Trophoblast cell (in vitro differentiated cells and primary cell): ENCODE measurements around the gene RASEF.
A peak's percentile ranks its signal among the peaks of the same experiment; 100 is the strongest.

ENCODE experiments used
- DNase-seq, 2 donors: peaks; one replicate each; pipeline ENCODE4 v3.0.0-alpha.2; 2016
- H2AFZ ChIP-seq: 2 replicates; pipeline ENCODE4 v1.6.1; 2013; ENCODE audit warnings: low read length, moderate library complexity, mild to moderate bottlenecking; ENCODE audit not compliant: insufficient read depth, poor library complexity
- H2AK5ac ChIP-seq: 2 replicates; pipeline ENCODE4 v1.6.1; 2013; ENCODE audit warnings: mild to moderate bottlenecking, low read length
- H2BK120ac ChIP-seq: 2 replicates; pipeline ENCODE4 v1.6.1; 2013; ENCODE audit warnings: low read length, mild to moderate bottlenecking, moderate library complexity; ENCODE audit not compliant: insufficient read depth, poor library complexity
- H2BK12ac ChIP-seq: 2 replicates; pipeline ENCODE4 v1.6.1; 2013; ENCODE audit warnings: mild to moderate bottlenecking, low read length, moderate library complexity
- H2BK5ac ChIP-seq: 2 replicates; pipeline ENCODE4 v1.6.1; 2013; ENCODE audit warnings: low read length, low read depth, moderate library complexity, mild to moderate bottlenecking; ENCODE audit not compliant: poor library complexity
- H3K14ac ChIP-seq: 2 replicates; pipeline ENCODE4 v1.6.1; 2013; ENCODE audit warnings: mild to moderate bottlenecking, low read length
- H3K18ac ChIP-seq: 2 replicates; pipeline ENCODE4 v1.6.1; 2013; ENCODE audit warnings: mild to moderate bottlenecking, low read length
- H3K23ac ChIP-seq: 2 replicates; pipeline ENCODE4 v1.6.1; 2013; ENCODE audit warnings: low read length
- H3K27ac ChIP-seq: 2 replicates; pipeline ENCODE4 v1.5.1; 2013; ENCODE audit warnings: low read depth, mild to moderate bottlenecking, inconsistent platforms, low read length, moderate library complexity
- H3K27me3 ChIP-seq: 2 replicates; pipeline ENCODE4 v1.6.1; 2013; ENCODE audit warnings: inconsistent platforms, mild to moderate bottlenecking, low read length, moderate library complexity; ENCODE audit not compliant: insufficient read depth
- H3K36me3 ChIP-seq, 2 experiments: 1 replicate in 1 of 2; 2 replicates in 1 of 2; pipeline ENCODE4 v1.6.1; 2013; ENCODE audit warnings: low read length in 2 of 2, mild to moderate bottlenecking in 2 of 2, moderate library complexity in 1 of 2; ENCODE audit not compliant: insufficient read depth in 2 of 2, control insufficient read depth in 1 of 2
- H3K4ac ChIP-seq: 2 replicates; pipeline ENCODE4 v1.6.1; 2013; ENCODE audit warnings: low read depth, mild to moderate bottlenecking, low read length, moderate library complexity
- H3K4me1 ChIP-seq, 2 experiments: 1 replicate in 1 of 2; 2 replicates in 1 of 2; pipeline ENCODE4 v1.6.1; 2013; ENCODE audit warnings: low read length in 2 of 2, mild to moderate bottlenecking in 2 of 2, moderate library complexity in 1 of 2; ENCODE audit not compliant: insufficient read depth in 2 of 2, control insufficient read depth in 1 of 2
- H3K4me2 ChIP-seq: 2 replicates; pipeline ENCODE4 v1.6.1; 2013; ENCODE audit warnings: inconsistent platforms, mild to moderate bottlenecking, low read length, moderate library complexity
- H3K4me3 ChIP-seq: 2 replicates; pipeline ENCODE4 v1.5.1; 2013; ENCODE audit warnings: mild to moderate bottlenecking, low read depth, low read length, inconsistent platforms
- H3K79me1 ChIP-seq: one replicate; pipeline ENCODE4 v1.6.1; 2013; ENCODE audit warnings: low read length
- H3K79me2 ChIP-seq: 2 replicates; pipeline ENCODE4 v1.6.1; 2013; ENCODE audit warnings: low read length, mild to moderate bottlenecking; ENCODE audit not compliant: control insufficient read depth, insufficient read depth, poor library complexity
- H3K9ac ChIP-seq: 2 replicates; pipeline ENCODE4 v1.6.1; 2013; ENCODE audit warnings: mild to moderate bottlenecking, low read length
- H3K9me3 ChIP-seq: 2 replicates; pipeline ENCODE4 v1.6.1; 2013; ENCODE audit warnings: low read depth, mild to moderate bottlenecking, control low read depth, inconsistent platforms, low read length; ENCODE audit not compliant: insufficient read depth
- H4K12ac ChIP-seq: 2 replicates; pipeline ENCODE4 v1.6.1; 2013; ENCODE audit warnings: low read depth, mild to moderate bottlenecking, low read length, moderate library complexity
- H4K8ac ChIP-seq: 2 replicates; pipeline ENCODE4 v1.6.1; 2013; ENCODE audit warnings: low read depth, mild to moderate bottlenecking, low read length, moderate library complexity
- H4K91ac ChIP-seq: one replicate; pipeline ENCODE4 v1.6.1; 2013; ENCODE audit warnings: low read depth, mild to moderate bottlenecking, low read length, moderate library complexity
- WGBS: extraction: QIAGEN DNeasy Blood & Tissue Kit; methylation state at CpG from one replicate; pipeline ENCODE4 v1.1.7; 2013; ENCODE audit warnings: missing lambda C conversion rate; ENCODE audit not compliant: insufficient read length, insufficient coverage; ENCODE audit errors: extremely low coverage; 5-methylcytosine and 5-hydroxymethylcytosine counted together

Gene RASEF

DNA sequence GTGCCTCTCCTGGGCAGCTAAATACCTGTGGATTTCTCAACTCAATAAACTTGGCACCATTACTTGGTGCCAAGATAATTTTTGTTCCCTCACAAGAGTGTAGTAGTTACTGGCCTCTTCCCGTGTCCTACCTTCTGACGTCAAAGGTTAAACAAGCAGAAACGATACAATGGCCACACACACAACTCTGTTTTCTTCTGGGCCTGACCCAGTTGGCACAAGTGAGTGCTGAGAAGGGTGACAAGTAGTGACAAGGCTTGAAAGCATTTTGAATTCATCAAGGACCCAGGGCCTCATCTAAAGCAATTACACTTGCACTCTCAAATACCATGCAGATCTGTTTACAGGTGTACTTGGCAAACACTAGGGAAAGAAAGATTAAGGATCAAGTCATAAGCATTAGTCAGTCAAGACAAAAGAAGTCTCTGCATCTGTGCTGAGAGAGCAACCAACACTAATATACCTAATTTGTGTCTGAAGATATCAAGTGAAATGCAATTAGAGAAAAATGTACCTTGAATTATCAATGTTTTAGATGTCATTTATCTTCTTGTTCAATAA is 30.8 kb downstream of the RASEF start:
- no peak overlapping the region for H4K8ac ChIP-seq
- H3K4me3 ChIP-seq, result no peak overlapping the region
- H3K27ac ChIP-seq, result no peak overlapping the region
- no peaks in the 10 kb centered on the region for H3K79me2 ChIP-seq
- WGBS, result no CpG with 5 or more reads among the region's 3 CpGs
- no peak overlapping the region for H3K4ac ChIP-seq
- no peaks in the 10 kb centered on the region for H3K36me3 ChIP-seq
- H3K9me3 ChIP-seq, result no peaks in the 10 kb centered on the region
- no peak overlapping the region for H3K4me2 ChIP-seq
- no peak overlapping the region for H4K91ac ChIP-seq
- H4K12ac ChIP-seq, result no peak overlapping the region
- no peaks in the 10 kb centered on the region for H3K27me3 ChIP-seq
- H3K9ac ChIP-seq, result no peak overlapping the region
- no peak overlapping the region for H2BK12ac ChIP-seq
- H2BK120ac ChIP-seq, result no peak overlapping the region
- H2BK5ac ChIP-seq, result no peak overlapping the region
- H3K14ac ChIP-seq, result no peak overlapping the region
- H3K23ac ChIP-seq, result no peak overlapping the region
- no peak for DNase-seq
- H2AFZ ChIP-seq, result no peak overlapping the region
- H2AK5ac ChIP-seq, result no peak overlapping the region
- peaks cover 0 to 2% of the 10 kb centered on the region in 2 experiments for H3K4me1 ChIP-seq
- no peak overlapping the region for H3K18ac ChIP-seq
- H3K79me1 ChIP-seq, result no peaks in the 10 kb centered on the region

DNA sequence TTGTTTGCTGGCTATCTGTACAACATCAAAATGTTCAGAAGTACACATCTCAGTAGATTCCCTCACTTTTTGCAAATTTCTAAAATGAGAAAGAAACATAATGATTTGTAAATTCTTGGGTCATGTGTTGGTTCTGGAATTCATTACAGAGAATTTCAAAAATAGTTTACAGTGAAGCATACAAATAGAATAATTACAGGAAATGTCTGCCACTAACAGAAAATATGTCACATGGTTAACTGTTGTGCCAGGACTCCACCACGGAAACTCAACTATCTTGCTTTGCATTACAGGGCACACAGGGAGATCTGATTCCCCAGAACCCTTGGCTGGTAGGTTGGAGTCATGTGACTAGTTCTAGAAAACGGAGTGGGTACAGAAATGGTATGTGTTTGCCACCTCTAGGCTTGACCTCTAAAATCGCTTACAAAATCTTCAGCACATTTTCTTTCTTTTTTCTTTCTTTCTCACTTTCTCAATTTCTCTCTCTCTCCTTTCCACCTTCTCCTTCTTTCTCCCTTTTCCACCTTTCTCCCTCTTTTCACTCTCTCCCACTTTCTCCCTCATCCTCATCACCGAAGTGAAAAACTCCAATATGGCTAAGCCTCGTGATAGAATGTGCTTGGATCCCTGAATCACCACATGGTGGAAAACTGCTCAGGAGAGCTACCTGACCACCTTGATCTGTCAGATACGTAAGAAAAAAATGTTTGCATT is 32.4 kb downstream of the RASEF start:
- no peak overlapping the region for H3K4ac ChIP-seq
- H3K23ac ChIP-seq, result no peak overlapping the region
- no peak overlapping the region for H3K14ac ChIP-seq
- H2AK5ac ChIP-seq, result no peak overlapping the region
- no peak overlapping the region for H2BK5ac ChIP-seq
- no peak overlapping the region for H3K18ac ChIP-seq
- no peak overlapping the region for H3K4me2 ChIP-seq
- H3K36me3 ChIP-seq, result no peaks in the 10 kb centered on the region
- H2BK120ac ChIP-seq, result no peak overlapping the region
- no peak overlapping the region for H2AFZ ChIP-seq
- H3K79me2 ChIP-seq, result no peaks in the 10 kb centered on the region
- no peaks in the 10 kb centered on the region for H3K79me1 ChIP-seq
- H4K8ac ChIP-seq, result no peak overlapping the region
- peak in 1 of 2 donors; percentile 58 for DNase-seq
- no peaks in the 10 kb centered on the region for H3K9me3 ChIP-seq
- H4K91ac ChIP-seq, result no peak overlapping the region
- 100% methylated on average over 1 of the region's 6 CpGs for WGBS
- no peak overlapping the region for H3K9ac ChIP-seq
- H3K27ac ChIP-seq, result no peak overlapping the region
- H2BK12ac ChIP-seq, result no peak overlapping the region
- H3K4me3 ChIP-seq, result no peak overlapping the region
- no peak overlapping the region for H4K12ac ChIP-seq
- no peaks in the 10 kb centered on the region for H3K27me3 ChIP-seq
- peaks cover 2% of the 10 kb centered on the region in 2 experiments for H3K4me1 ChIP-seq

DNA sequence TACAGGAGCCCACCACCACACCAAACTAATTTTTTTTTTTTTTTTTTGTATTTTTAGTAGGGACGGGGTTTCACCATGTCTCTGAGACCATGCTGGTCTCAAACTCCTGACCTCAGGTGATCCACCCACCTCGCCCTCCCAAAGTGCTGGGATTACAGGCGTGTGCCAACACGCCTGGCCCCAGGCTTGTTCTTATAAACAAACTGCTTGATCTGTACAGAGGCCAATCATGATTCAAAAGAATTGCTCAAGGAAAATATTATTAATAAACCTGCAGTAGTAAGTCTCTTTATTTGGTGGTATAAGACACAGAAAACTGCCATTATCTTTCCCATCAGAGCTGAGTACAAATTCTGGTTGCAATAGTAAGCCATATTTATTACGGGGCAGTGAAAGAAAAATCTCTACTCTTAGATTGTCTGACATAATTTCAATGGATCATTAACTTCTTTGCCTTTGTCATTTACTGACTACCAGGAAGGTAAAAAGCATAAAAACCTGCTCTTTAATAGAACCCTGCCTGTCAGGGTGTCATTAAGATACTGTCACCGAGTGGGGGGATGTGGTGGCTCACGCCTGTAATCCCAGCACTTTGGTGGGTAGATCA is 33.3 kb downstream of the RASEF start:
- no peak overlapping the region for H2AK5ac ChIP-seq
- H3K27ac ChIP-seq, result no peak overlapping the region
- H3K23ac ChIP-seq, result no peak overlapping the region
- H2BK5ac ChIP-seq, result no peak overlapping the region
- H3K18ac ChIP-seq, result no peak overlapping the region
- H3K4me2 ChIP-seq, result no peak overlapping the region
- no peak overlapping the region for H3K4me3 ChIP-seq
- peak; percentile 10 to 27 for DNase-seq
- H4K8ac ChIP-seq, result no peak overlapping the region
- H4K91ac ChIP-seq, result no peak overlapping the region
- WGBS, result no CpG with 5 or more reads among the region's 7 CpGs
- no peaks in the 10 kb centered on the region for H3K9me3 ChIP-seq
- H3K79me1 ChIP-seq, result no peaks in the 10 kb centered on the region
- H3K4ac ChIP-seq, result no peak overlapping the region
- no peak overlapping the region for H3K9ac ChIP-seq
- no peaks in the 10 kb centered on the region for H3K79me2 ChIP-seq
- no peak overlapping the region for H4K12ac ChIP-seq
- no peak overlapping the region for H2BK12ac ChIP-seq
- H2AFZ ChIP-seq, result no peak overlapping the region
- no peaks in the 10 kb centered on the region for H3K27me3 ChIP-seq
- H3K36me3 ChIP-seq, result no peaks in the 10 kb centered on the region
- peaks cover 2% of the 10 kb centered on the region in 2 experiments for H3K4me1 ChIP-seq
- H2BK120ac ChIP-seq, result no peak overlapping the region
- H3K14ac ChIP-seq, result no peak overlapping the region

DNA sequence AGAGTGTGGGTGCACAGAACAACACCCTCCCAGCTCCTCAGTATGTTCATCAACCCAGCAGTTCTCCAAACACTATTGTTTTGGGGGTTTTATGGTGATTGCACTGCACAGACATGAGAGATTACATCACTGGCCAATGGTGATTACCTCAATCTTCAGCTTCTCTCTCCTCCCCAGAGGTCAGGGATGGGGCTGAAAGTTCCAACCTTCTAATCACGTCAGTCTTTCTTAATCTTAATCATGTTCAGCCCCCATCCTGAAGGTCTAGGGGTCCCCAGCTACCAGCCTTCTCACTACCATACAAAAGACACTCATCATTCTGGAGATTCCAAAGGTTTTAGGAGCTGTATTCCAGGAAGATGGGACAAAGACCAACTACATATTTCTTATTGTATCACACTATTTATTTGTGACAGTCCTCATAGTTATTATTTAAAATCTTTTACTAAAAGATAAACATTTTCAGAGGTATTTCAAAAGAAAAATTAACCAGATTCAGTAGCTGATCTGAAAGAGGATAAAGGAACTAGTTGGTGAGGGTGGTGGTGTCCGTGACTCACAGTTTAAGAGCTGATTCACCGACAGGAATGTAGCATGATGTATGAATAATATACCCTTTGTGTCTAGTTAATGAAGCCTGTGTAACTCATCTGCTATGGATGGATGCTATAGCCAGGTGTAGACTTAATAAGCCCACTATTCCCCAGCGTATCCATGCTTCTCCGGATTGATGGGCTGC is 35.6 kb downstream of the RASEF start:
- H3K14ac ChIP-seq, result no peak overlapping the region
- peak; percentile 77 to 89 for DNase-seq
- H3K9ac ChIP-seq, result peak overlapping the region; percentile 73
- H3K23ac ChIP-seq, result no peak overlapping the region
- H4K12ac ChIP-seq, result no peak overlapping the region
- no peak overlapping the region for H3K27ac ChIP-seq
- no peak overlapping the region for H3K18ac ChIP-seq
- H3K27me3 ChIP-seq, result peaks cover 2% of the 10 kb centered on the region
- H2BK120ac ChIP-seq, result no peak overlapping the region
- WGBS, result no CpG with 5 or more reads among the region's 5 CpGs
- no peak overlapping the region for H2AK5ac ChIP-seq
- H2AFZ ChIP-seq, result no peak overlapping the region
- H3K79me2 ChIP-seq, result no peaks in the 10 kb centered on the region
- no peaks in the 10 kb centered on the region for H3K9me3 ChIP-seq
- no peaks in the 10 kb centered on the region for H3K36me3 ChIP-seq
- H3K4me3 ChIP-seq, result no peak overlapping the region
- no peak overlapping the region for H3K4ac ChIP-seq
- no peak overlapping the region for H4K91ac ChIP-seq
- H4K8ac ChIP-seq, result no peak overlapping the region
- no peaks in the 10 kb centered on the region for H3K79me1 ChIP-seq
- H3K4me1 ChIP-seq, result peaks cover 2% of the 10 kb centered on the region in 2 experiments
- H3K4me2 ChIP-seq, result no peak overlapping the region
- no peak overlapping the region for H2BK5ac ChIP-seq
- H2BK12ac ChIP-seq, result no peak overlapping the region
